Measurements from ENCODE around the gene LYAR.
"Not testable (repeated sequence)": the region's sequence is repeated elsewhere in the genome, so short reads cannot be mapped to it uniquely, and the experiment has no call there.

The LYAR gene

GRCh38 chr4:4254199-4254598, 35.8 kb downstream of the LYAR start:
- DNase-seq (ENCODE audit: low read depth), result no peak
- no peak overlapping the region for H3K4me3 ChIP-seq (ENCODE audit: low read depth, low read length)
- TF ChIP-seq CTCF (IDR thresholded peaks at IDR 0.05; ENCODE audit: control insufficient read depth, extremely low read depth, insufficient read depth), result no peak

DNA sequence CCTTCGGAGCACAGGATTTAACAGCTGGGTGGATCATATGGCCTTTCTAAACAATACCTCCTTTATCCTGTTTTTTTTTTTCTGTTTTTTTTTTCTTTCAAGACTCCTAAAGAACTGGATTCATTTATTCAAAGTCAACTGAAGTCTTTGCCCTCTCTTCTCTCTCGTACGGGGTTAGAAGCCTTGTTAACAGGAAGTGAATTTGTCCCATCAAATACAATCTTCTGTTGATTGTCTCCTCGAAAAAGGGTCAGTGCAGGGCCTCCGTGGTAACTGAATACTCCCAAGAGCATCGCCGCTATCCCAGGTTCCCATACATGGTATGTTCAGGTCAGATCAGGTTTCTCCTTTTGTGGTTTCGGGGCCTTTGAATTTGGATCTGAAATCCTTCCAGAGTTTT, 40.1 kb downstream of the LYAR start:
- H3K4me3 ChIP-seq (ENCODE audit: low read depth, low read length), result no peak overlapping the region
- no peak for DNase-seq (ENCODE audit: low read depth)
- TF ChIP-seq CTCF (IDR thresholded peaks at IDR 0.05; ENCODE audit: control insufficient read depth, extremely low read depth, insufficient read depth), result no peak

GRCh38 chr4:4249342-4249741, 40.6 kb downstream of the LYAR start:
- peak overlapping the region; percentile 76 for H3K4me3 ChIP-seq (ENCODE audit: low read depth, low read length)
- not testable (repeated sequence) for DNase-seq (ENCODE audit: low read depth)

- no peak for DNase-seq (ENCODE audit: low read depth)
- peak overlapping the region; percentile 76 for H3K4me3 ChIP-seq (ENCODE audit: low read depth, low read length)
- no peak for TF ChIP-seq CTCF (IDR thresholded peaks at IDR 0.05; ENCODE audit: control insufficient read depth, extremely low read depth, insufficient read depth)
Measured at GRCh38 chr4:4248885-4249203, 41.1 kb downstream of the LYAR start.

DNA sequence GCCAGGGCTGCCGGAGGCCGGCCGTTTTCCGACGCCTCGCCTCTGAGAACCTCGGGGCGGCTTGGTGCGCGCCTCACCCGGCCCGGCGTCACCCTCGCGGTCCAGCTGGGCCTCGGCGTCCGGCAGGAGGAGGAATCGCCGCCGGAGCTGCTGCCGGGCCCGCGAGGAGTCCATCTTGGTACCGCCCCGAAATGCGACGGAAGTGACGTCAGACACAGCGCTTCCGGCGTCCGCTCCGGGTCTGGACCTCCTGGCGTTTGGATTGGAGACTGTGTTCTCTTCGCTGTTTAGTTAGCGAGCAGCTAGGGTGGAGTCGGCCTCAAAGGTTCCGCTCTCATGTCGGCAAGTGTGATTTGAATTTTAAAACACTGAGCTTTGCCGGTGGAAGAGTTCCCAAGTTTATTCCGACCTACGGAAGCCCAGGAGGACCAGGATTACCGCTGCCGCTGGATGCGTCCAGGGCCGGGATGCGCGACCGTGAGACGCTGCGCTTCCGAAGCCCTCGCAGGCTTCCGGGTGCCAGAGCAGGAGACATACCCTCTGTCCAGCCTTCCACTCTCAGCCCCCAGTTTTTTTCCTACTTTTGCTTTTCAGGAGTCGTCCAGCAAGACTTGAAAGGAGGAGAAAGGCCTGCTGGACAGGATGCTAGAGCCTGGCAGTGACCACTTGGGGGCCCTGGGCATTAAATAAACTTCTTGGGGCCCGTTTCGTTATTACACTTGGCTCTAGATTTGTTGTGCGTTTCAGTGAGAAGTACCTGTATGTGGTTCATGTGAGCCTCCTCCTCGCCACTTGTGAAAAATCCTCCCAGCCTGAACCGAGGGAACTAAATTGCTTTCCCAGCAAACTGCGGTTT, 41.7 kb downstream of the LYAR start, which contains the start of gene TMEM128:
TSS of gene TMEM128 (minus strand) at position 195 of the 856 bp plus-strand sequence. CDS start at position 174, 21 bp downstream.
- TF ChIP-seq CTCF (IDR thresholded peaks at IDR 0.05; ENCODE audit: control insufficient read depth, extremely low read depth, insufficient read depth), result 0 out of 2 replicates have a peak, but pooled peaks have one; percentile 13
- H3K4me3 ChIP-seq (ENCODE audit: low read depth, low read length), result peak within 1 kb of the TSS; percentile 76
- DNase-seq (ENCODE audit: low read depth), result peak; percentile 83

- H3K4me3 ChIP-seq (ENCODE audit: low read depth, low read length), result peak overlapping the region; percentile 76
- TF ChIP-seq CTCF (IDR thresholded peaks at IDR 0.05; ENCODE audit: control insufficient read depth, extremely low read depth, insufficient read depth), result no peak
- no peak for DNase-seq (ENCODE audit: low read depth)
Measured at GRCh38 chr4:4247696-4248028, 42.3 kb downstream of the LYAR start.

- no peak overlapping the region for H3K4me3 ChIP-seq (ENCODE audit: low read depth, low read length)
- DNase-seq (ENCODE audit: low read depth), result no peak
- TF ChIP-seq CTCF (IDR thresholded peaks at IDR 0.05; ENCODE audit: control insufficient read depth, extremely low read depth, insufficient read depth), result no peak
Measured at GRCh38 chr4:4245172-4245571, 44.8 kb downstream of the LYAR start.

DNA sequence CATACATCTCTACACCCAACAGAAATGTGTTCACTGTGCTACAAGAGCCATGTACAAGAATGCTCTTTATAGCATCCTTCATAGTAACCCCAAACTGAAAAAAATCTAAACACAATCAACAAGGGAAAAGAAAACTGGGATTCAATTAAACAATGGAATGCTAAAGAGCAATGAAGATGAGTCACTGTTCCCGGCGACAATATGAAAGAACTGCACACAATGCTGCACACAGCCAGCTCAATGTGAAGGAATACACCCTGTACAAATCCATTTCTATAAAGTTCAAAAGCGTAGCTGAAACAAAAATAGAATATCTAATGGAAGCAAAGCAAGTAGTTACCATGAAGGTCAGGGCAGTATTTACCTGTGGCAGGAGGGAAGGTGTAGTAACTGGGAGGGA, 50.4 kb downstream of the LYAR start:
- DNase-seq (ENCODE audit: low read depth), result not testable (repeated sequence)

More for the DNA sequence above, 50.4 kb downstream of the LYAR start:
- H3K4me3 ChIP-seq (ENCODE audit: low read depth, low read length), result not testable (repeated sequence)
